Neural cell (in vitro differentiated cells): ENCODE data around the gene CES5A.
A peak's percentile ranks its signal among the peaks of the same experiment; 100 is the strongest.

ENCODE experiments used
- CTCF ChIP-seq: fragments of 450-650 bp; IDR thresholded peaks from 2 replicates; pipeline ENCODE4 v1.5.1; 2014; ENCODE audit warnings: antibody characterized with exemption, mild to moderate bottlenecking, moderate library complexity; ENCODE audit not compliant: poor library complexity, severe bottlenecking
- RAD21 ChIP-seq: fragments of 450-650 bp; conservative IDR thresholded peaks from 2 replicates; pipeline ENCODE4 v1.6.1; 2014; ENCODE audit warnings: antibody characterized with exemption, mild to moderate bottlenecking, moderate library complexity
- REST ChIP-seq: IDR thresholded peaks from 2 replicates; pipeline ENCODE4 v1.6.1; 2012; ENCODE audit warnings: borderline replicate concordance
- TAF1 ChIP-seq: IDR thresholded peaks from 2 replicates; pipeline ENCODE4 v1.6.1; 2012; ENCODE audit warnings: low read depth

- TF ChIP-seq CTCF (no peak), RAD21 (peak; percentile 15), REST (no peak), TAF1 (no peak)
Observed at GRCh38 chr16:55912022-55912421, 36.8 kb upstream of the CES5A start.
